Measurements from ENCODE around the gene ZFHX2.
"Not testable (repeated sequence)": the region's sequence is repeated elsewhere in the genome, so short reads cannot be mapped to it uniquely, and the experiment has no call there.

ZFHX2 gene

DNA sequence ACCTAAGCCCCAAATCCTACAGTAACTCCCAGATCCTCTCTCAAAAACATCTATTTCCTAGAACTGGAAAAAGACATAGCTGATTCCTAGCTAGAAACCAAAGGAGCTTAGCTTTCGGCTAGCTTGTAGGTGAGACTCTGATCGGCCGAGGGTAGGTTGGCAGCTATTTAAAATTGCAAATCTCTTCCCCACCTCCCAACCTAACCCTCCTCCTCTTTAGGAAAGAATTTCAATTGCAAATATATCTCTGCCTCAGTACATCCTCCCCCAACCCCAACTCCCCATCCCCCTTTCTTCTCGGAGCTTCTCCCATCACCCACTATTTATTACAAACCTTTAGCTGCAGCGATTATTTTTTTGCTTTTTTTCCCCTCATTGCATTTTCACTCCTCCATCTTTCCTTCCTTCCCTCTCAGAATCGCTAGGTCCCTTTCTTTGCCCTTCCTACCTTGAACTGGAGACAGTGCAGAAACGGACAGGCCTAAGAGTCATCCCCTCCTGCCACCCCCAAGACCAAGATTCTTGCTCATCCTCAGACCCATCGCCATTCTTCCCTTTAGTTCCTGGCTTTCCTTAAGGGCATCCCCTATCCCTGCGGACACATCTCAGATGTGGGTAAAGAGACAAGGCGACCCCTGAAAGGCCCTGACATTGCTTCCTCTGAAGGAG, 13.4 kb downstream of the ZFHX2 start:
- no peak for DNase-seq (ENCODE audit: low spot score)
- H3K9me3 ChIP-seq (ENCODE audit: severe bottlenecking), result no peaks in the 10 kb centered on the region
- H3K36me3 ChIP-seq (ENCODE audit: low read depth), result no peaks in the 10 kb centered on the region
- H3K4me3 ChIP-seq (ENCODE audit: severe bottlenecking), result no peak overlapping the region
- TF ChIP-seq, protein P1, sequence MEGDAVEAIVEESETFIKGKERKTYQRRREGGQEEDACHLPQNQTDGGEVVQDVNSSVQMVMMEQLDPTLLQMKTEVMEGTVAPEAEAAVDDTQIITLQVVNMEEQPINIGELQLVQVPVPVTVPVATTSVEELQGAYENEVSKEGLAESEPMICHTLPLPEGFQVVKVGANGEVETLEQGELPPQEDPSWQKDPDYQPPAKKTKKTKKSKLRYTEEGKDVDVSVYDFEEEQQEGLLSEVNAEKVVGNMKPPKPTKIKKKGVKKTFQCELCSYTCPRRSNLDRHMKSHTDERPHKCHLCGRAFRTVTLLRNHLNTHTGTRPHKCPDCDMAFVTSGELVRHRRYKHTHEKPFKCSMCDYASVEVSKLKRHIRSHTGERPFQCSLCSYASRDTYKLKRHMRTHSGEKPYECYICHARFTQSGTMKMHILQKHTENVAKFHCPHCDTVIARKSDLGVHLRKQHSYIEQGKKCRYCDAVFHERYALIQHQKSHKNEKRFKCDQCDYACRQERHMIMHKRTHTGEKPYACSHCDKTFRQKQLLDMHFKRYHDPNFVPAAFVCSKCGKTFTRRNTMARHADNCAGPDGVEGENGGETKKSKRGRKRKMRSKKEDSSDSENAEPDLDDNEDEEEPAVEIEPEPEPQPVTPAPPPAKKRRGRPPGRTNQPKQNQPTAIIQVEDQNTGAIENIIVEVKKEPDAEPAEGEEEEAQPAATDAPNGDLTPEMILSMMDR (IDR thresholded peaks at IDR 0.05; ENCODE audit: poor library complexity, severe bottlenecking), result no peak
- no peaks in the 10 kb centered on the region for H3K27me3 ChIP-seq (ENCODE audit: insufficient read depth, poor library complexity, severe bottlenecking)
- H3K27ac ChIP-seq (ENCODE audit: poor library complexity, severe bottlenecking), result no peak overlapping the region
- ATAC-seq (ENCODE audit: low read depth), result no peak
- H3K4me1 ChIP-seq (ENCODE audit: insufficient read depth, poor library complexity, severe bottlenecking), result no peaks in the 10 kb centered on the region

DNA sequence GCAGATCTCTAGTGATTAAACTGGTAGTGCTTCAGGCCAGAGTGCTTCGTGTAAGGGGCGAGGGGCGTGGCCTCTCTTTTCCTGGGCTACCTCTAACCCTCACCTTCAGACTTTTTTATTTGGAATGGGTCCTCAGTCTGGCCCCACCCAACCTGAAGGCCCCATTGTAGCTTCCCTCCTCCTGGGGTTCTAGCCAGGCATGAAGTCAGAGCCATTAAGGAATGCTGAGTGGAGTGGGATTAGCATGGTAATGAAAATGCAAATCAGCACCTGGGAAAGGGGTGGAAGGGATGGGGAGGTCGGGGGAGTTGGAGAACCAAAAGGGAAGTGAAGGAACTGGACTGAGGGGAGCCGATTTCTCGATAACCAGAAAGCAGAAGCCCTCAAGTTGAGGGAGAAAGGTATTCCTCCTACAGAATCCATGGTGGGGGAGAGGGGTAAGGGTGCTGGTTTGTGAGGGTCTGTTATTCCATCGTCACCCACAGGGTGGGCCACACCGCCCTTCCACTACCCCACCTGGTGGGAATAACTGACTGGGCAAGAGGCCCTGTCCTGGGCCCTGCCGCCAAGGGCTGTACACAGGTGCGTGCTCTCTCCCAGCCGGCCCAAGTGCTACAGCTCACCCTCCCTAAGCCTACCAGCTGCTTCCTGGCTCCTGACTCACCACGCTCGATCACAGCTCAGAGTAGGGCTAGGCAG, 14.1 kb downstream of the ZFHX2 start:
- no peak overlapping the region for H3K4me3 ChIP-seq (ENCODE audit: severe bottlenecking)
- TF ChIP-seq, protein P1 (IDR thresholded peaks at IDR 0.05; ENCODE audit: poor library complexity, severe bottlenecking), result no peak
- DNase-seq (ENCODE audit: low spot score) (no peak), ATAC-seq (ENCODE audit: low read depth) (peak; percentile 91)
- H3K27ac ChIP-seq (ENCODE audit: poor library complexity, severe bottlenecking), result no peak overlapping the region
- H3K27me3 ChIP-seq (ENCODE audit: insufficient read depth, poor library complexity, severe bottlenecking), result no peaks in the 10 kb centered on the region
- H3K4me1 ChIP-seq (ENCODE audit: insufficient read depth, poor library complexity, severe bottlenecking), result no peaks in the 10 kb centered on the region
- no peaks in the 10 kb centered on the region for H3K36me3 ChIP-seq (ENCODE audit: low read depth)
- no peaks in the 10 kb centered on the region for H3K9me3 ChIP-seq (ENCODE audit: severe bottlenecking)

DNA sequence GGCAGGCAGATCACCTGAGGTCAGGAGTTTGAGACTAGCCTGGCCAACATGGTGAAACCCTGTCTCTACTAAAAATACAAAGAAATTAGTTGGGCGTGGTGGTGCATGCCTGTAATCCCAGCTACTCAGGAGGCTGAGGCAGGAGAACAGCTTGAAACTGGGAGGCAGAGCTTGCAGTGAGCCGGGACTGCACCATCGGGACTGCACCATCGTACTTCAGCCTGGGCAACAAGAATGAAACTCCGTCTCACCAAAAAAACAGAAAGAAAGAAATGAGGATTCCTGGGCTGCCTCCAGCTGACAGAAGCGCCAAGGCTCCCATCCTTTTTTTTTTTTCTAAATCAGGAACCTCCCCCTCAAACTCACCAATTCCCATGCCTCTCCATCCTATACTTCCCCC, 14.7 kb downstream of the ZFHX2 start:
- H3K4me3 ChIP-seq (ENCODE audit: severe bottlenecking); ATAC-seq (ENCODE audit: low read depth); H3K4me1 ChIP-seq (ENCODE audit: insufficient read depth, poor library complexity, severe bottlenecking); DNase-seq (ENCODE audit: low spot score); H3K27me3 ChIP-seq (ENCODE audit: insufficient read depth, poor library complexity, severe bottlenecking); H3K27ac ChIP-seq (ENCODE audit: poor library complexity, severe bottlenecking); H3K9me3 ChIP-seq (ENCODE audit: severe bottlenecking); H3K36me3 ChIP-seq (ENCODE audit: low read depth): not testable (repeated sequence)

DNA sequence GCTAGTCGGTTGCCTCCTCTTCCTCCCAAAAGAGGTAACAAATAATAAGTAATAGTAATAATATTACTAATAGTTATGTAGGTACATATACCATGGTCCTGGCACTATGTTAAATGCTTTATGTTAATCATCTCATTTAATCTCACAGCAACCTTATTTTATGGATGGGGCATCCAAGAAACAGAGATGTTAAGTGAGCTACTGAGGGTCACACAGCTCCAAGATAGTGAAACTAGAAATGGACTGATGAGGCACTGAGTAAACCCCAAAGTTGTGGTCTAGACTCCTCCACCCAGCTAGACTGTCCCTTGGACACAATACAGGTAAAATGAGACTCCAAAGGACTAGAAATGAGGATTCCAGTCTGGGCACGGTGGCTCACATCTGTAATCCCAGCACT, 15.1 kb downstream of the ZFHX2 start:
- no peak for DNase-seq (ENCODE audit: low spot score)
- Histone ChIP-seq H3K4me3 (ENCODE audit: severe bottlenecking) (no peak overlapping the region), H3K36me3 (ENCODE audit: low read depth) (no peaks in the 10 kb centered on the region), H3K4me1 (ENCODE audit: insufficient read depth, poor library complexity, severe bottlenecking) (no peaks in the 10 kb centered on the region), H3K9me3 (ENCODE audit: severe bottlenecking) (no peaks in the 10 kb centered on the region), H3K27me3 (ENCODE audit: insufficient read depth, poor library complexity, severe bottlenecking) (no peaks in the 10 kb centered on the region), H3K27ac (ENCODE audit: poor library complexity, severe bottlenecking) (no peak overlapping the region)
- ATAC-seq (ENCODE audit: low read depth), result no peak
- TF ChIP-seq, protein P1 (IDR thresholded peaks at IDR 0.05; ENCODE audit: poor library complexity, severe bottlenecking), result no peak

DNA sequence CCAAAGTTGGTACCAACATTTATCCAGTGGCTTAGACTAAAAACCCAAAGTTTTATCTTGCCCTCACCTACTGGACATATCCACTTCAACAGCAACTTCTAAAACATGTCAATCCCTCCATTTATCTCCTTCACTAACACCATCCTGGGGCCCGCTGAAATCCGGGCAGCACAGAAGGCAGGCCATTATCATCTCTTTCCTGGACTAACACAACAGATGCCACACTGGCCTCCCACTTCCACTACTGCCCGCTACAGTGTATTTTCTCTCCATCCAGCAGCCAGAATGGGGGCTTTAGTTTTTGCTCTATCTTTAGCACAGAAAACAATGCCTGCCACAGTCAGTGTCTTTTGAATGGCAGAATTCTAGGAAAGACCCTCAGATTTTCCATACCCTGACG, 15.6 kb downstream of the ZFHX2 start:
- TF ChIP-seq, protein P1 (IDR thresholded peaks at IDR 0.05; ENCODE audit: poor library complexity, severe bottlenecking), result no peak
- Histone ChIP-seq H3K9me3 (ENCODE audit: severe bottlenecking) (no peaks in the 10 kb centered on the region), H3K4me3 (ENCODE audit: severe bottlenecking) (no peak overlapping the region), H3K4me1 (ENCODE audit: insufficient read depth, poor library complexity, severe bottlenecking) (no peaks in the 10 kb centered on the region), H3K36me3 (ENCODE audit: low read depth) (no peaks in the 10 kb centered on the region), H3K27ac (ENCODE audit: poor library complexity, severe bottlenecking) (no peak overlapping the region), H3K27me3 (ENCODE audit: insufficient read depth, poor library complexity, severe bottlenecking) (no peaks in the 10 kb centered on the region)
- DNase-seq (ENCODE audit: low spot score), result no peak
- no peak for ATAC-seq (ENCODE audit: low read depth)
